HG03095 (cell line): ENCODE results near the gene NUAK2.
A peak's percentile ranks its signal among the peaks of the same experiment; 100 is the strongest.
"Not testable (repeated sequence)": the region's sequence is repeated elsewhere in the genome, so short reads cannot be mapped to it uniquely, and the experiment has no call there.

ENCODE experiments used
- ATAC-seq: cut with Tn5 transposase; IDR thresholded peaks from one replicate; pipeline ENCODE4 v1.9.1; 2021; ENCODE audit warnings: moderate library complexity; ENCODE audit not compliant: unreplicated experiment

The NUAK2 gene

GRCh38 chr1:205300149-205300548 is 21.4 kb downstream of the NUAK2 start:
- ATAC-seq, result no peak

DNA sequence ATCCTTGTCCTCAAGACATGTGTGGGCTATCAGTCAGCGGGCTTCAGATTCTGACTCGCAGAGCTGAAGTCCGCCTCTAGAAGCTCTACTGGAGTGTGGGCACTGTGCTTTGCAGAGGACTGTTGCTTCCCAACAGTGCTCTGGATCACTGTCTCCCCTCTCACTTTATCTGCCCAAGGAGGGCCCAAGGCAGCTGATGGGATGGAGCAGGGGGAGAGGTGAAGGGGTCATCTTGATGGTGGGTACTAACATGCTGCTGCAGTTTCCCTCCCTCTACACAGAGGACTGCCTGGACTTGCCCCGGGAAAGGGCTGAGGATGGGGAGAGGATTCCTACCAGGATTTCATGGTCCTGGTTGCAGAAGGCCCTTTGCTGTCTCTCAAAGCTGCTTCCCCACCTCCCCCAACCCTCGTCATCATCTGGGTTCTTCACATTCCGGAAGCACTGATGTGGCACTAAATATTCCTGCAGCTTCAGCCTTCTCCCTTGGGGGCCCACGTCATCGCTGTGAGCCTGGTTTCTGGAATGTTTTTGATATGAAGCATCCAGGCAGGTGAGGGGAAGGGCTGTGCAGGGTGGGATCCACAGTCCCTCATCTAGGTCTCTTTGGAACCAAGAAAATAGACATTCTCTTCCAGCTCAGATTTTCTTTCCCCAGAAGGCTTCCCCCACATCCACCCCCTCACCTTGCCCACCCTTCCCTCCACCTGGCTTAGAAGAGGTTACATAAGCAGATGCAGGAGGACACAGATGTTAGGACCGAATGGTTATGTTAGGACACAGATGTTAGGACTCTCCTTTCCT is 23.2 kb downstream of the NUAK2 start:
- ATAC-seq, result no peak

- ATAC-seq, result not testable (repeated sequence)
Measured at GRCh38 chr1:205297546-205298177, 23.9 kb downstream of the NUAK2 start.

GRCh38 chr1:205296154-205296553 is 25.4 kb downstream of the NUAK2 start:
- ATAC-seq, result no peak

GRCh38 chr1:205294934-205295333 is 26.6 kb downstream of the NUAK2 start:
- ATAC-seq, result no peak

- no peak for ATAC-seq
Measured at GRCh38 chr1:205294175-205294917, 27.2 kb downstream of the NUAK2 start.

DNA sequence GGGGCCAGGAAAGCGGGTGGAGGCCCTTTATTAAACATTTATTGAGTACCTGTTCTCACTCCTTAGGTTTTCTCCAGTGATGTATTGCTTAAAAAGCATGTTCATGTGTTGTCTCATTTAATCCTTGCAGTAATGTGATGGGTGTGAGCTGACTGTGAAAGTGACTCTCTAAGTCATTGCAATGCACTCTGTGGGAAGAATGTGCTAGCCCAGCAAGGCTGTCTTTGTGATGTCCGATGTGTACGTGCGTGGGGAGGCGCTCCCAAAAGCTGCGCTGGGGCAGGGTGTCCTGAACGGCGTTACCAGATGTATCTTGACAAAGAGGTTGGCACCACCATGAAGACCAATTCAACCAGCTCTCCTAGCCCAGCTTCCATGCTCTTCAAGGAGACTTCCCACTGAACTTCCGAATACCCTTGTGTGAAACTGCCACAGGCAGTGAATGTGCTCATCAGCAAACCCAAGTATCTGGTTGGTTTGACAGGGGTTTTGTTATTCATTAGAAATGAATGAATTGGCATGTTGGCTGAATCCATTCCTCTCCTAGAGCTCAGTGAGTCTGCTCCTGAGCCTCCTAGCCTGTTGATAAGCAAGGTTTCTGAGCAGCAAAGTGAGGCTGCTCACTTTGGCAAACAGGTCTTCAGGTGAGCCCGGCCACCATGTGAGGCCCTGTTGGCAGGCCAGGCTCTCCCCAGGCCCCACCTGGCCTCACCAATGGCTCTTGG is 28.0 kb downstream of the NUAK2 start:
- no peak for ATAC-seq

- no peak for ATAC-seq
Measured at GRCh38 chr1:205291596-205291995, 29.9 kb downstream of the NUAK2 start.

DNA sequence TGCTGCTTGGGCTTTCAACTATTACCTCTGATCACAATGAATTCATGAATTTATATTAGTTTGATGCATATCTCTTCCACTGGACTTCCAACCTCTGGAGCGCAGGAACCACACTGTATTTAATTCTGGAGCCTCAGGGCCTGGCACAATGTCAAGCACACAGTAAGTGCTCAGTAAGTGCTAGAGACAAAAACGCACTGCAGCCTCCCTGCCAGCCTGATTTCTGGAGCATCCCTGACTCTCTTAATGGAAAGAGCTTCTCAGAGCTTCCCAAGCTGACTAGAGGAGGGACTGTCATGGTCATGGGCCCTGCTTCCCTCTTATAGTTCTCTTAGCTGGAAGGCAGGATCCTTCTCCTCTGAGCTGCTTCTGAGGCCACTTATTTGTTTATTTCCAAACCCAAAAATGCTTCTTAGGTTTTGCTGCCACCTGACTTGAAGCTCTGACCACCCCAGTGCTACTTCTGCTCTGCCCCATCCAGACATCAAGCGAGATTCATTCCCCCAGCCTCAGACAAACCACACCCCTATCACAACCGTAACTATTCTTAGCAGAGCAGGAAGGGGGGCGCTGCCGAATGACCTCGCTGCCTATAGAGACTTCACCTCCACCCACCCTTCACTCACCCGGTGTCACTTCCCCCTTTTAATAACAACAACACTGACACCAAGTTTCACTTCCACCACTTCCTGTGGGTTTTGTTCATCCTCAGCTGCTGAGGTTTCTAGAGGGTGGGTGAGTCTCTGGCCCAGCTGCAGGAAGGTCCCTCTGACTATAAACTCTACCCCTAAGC is 33.6 kb downstream of the NUAK2 start:
- peak; percentile 78 for ATAC-seq

DNA sequence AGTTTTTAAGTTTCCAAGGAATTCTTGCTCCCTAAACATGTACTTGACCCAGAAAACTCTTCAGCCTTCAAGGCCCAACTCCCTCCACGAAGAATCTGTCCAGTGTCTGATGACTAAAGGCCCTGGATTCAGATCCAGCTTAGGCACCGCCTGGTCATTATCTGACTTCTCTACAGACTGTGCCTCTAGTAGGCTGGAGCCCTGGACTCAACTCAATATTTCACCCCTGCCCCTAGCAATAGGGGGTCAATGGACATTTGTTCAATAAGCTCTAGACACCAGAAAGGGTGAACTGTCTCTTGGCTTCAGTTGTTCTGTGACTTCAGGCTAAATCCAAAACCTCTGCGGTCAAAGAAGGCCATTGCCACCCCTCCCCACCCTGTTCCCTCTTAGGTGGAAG is 34.5 kb downstream of the NUAK2 start:
- no peak for ATAC-seq

- ATAC-seq, result no peak
Measured at GRCh38 chr1:205286335-205286950, 35.1 kb downstream of the NUAK2 start.

- peak; percentile 27 for ATAC-seq
Measured at GRCh38 chr1:205285381-205286101, 36.0 kb downstream of the NUAK2 start.

DNA sequence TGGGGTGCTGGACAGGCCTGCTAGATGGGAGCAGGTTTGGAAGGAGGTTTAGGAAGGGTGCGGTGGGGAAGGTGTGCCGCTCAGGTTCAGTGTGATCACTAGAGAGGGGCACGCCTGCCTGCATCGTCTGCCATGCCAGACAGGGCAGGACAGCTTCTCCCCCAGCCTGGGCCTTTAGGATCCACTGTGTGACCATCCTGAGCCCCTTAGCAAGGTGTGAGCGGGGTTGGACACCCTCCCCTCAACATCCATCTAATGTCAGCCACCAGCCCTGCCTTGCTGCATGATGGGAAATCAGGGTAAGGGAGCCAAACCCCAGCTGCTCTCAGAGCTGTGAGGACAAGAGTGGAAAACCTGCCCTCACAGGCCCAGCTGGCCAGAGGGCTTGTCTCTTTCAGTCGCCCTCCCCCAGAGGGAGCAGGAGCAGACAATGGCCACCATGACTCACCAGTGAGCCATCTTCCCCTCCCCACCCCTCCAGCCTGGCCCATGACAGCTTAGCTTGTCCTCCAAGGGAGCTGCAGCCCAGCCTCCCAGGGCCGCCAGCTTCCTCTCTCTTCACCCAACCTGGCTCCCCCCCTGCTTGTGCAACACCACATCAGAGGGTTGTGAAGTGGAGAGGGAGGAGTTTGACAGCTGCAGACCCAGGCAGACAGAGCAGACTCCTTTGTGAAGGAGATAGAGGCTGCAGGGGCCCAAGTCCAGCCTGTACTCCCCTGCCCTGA is 37.0 kb downstream of the NUAK2 start:
- no peak for ATAC-seq

DNA sequence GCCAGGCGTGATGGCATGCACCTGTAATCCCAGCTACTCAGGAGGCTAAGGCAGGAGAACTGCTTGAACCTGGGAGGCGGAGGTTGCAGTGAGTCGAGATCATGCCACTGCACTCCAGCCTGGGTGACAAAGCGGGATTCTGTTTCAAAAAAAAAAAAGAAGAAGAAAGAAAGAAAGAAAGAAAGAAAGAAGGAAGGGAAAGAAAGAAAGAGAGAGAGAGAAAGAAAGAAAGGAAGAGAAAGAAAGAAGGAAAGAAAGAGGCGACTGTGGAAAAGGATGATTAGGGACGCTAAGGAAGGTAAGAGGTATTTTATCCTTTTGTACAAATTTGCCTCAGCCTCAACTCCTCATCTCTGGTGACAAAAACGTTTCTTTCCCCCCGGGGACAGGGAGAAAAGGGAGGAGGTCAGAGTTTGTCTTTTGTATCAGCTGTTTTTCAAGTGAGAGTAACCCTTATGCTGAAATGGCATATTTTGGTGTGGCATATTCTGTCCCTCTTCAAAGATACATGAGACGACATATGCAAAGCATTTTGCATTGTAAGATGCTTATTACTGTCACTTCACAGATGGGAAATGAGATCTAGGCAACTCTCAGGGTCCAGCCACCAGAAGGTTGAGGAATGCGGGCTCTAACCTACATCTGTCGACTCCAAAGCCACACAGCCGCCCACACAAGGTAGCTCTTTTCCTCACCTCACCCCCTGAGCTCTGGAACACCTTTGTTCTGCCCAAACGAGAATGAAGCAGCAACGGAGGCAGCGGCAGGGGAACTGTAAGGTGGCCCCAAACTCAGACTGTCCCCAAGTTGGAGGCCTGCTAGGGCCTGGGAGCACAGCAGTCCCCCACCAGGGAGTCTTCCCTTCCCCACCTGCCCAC is 38.0 kb downstream of the NUAK2 start:
- no peak for ATAC-seq

GRCh38 chr1:205280666-205281395 is 40.7 kb downstream of the NUAK2 start:
- ATAC-seq, result not testable (repeated sequence)

GRCh38 chr1:205279986-205280385 is 41.6 kb downstream of the NUAK2 start:
- ATAC-seq, result no peak

DNA sequence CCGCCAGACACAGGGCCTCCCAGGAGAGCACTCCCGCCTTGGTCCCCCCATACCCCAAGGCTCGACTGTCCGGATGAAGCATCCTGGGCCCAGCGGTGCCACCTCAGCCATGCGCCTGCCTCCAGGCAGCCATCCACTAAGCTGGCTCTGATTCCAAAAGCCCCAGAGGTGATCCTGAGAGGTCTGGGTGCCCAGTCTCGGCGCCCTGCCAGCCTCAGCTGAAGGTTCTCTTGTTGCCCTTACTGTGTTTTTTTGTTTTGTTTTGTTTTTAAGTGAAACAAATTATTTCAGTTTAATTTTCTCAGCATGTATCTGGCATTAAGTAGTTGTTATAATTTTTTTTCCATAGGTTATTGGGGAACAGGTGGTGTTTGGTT is 44.9 kb downstream of the NUAK2 start:
- no peak for ATAC-seq
